GM23248 (cell line): ENCODE results near the gene GDAP2.

Source experiments
- EZH2 ChIP-seq: fragments of 200-600 bp; sonication (generic); IDR thresholded peaks from 2 replicates; pipeline ENCODE4 v1.6.1; 2018; ENCODE audit warnings: antibody characterized with exemption, mild to moderate bottlenecking; ENCODE audit not compliant: insufficient read depth, poor library complexity, severe bottlenecking
- EZH2phosphoT487 ChIP-seq: fragments of 200-600 bp; sonication (generic); IDR thresholded peaks from 2 replicates; pipeline ENCODE4 v1.6.1; 2018; ENCODE audit warnings: antibody characterized with exemption, moderate library complexity, mild to moderate bottlenecking, low read depth; ENCODE audit not compliant: insufficient read depth

DNA sequence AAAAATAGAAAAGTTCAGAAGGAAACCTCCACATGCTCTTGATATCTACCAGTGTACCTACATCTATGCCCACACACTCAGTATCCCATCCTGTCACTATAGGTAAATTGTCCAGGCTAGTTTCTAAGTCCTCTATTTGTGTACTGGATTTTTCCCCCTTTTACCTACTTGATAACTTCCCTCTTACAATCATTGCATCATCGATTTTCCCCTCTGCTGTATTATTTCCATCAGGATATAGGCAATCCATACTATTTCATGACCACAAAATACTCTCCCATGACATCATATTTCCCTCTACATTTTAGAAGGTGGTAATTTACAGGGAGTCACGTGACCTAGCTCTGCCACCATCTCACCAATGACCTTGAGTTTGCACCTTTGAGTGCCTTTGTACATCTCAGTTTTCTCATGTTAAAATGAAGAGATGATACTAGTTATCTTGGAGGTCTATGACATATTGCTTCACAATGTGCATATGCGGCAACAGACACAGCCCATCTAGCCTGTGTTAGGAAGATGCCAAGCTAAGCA is 88.2 kb downstream of the GDAP2 start:
- TF ChIP-seq EZH2 (no peak), EZH2phosphoT487 (no peak)
